HG03280 (cell line): ENCODE results near the gene NFAT5.

Experiments used
- ATAC-seq: cut with Tn5 transposase; IDR thresholded peaks from one replicate; pipeline ENCODE4 v1.9.1; 2021; ENCODE audit warnings: mild to moderate bottlenecking, moderate library complexity; ENCODE audit not compliant: unreplicated experiment

The NFAT5 gene

GRCh38 chr16:69590590-69590989 is 24.8 kb downstream of the NFAT5 start:
- ATAC-seq = no peak

DNA sequence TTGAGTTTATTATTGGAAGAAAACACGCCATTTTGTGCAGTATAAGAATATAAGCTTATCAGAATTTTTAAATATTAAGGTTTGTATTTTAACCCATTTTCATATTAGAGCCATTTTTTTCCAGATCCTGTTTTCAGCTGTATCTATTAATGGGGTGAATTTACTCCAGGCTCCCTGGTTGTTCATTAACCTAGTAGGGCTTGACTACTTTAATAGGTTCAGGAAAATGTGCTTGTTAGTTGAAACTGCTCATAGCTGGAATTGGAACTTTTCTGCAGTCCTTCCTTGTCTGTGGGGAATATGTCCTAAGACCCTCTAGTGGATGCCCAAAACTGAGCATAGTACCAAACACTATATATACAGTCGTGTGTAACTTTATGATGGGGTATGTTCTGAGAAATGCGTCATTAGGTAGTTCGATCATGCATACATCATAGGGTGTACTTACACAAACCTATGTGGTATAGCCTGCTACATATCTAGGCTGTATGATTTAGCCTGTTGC is 28.0 kb downstream of the NFAT5 start:
- ATAC-seq = no peak

DNA sequence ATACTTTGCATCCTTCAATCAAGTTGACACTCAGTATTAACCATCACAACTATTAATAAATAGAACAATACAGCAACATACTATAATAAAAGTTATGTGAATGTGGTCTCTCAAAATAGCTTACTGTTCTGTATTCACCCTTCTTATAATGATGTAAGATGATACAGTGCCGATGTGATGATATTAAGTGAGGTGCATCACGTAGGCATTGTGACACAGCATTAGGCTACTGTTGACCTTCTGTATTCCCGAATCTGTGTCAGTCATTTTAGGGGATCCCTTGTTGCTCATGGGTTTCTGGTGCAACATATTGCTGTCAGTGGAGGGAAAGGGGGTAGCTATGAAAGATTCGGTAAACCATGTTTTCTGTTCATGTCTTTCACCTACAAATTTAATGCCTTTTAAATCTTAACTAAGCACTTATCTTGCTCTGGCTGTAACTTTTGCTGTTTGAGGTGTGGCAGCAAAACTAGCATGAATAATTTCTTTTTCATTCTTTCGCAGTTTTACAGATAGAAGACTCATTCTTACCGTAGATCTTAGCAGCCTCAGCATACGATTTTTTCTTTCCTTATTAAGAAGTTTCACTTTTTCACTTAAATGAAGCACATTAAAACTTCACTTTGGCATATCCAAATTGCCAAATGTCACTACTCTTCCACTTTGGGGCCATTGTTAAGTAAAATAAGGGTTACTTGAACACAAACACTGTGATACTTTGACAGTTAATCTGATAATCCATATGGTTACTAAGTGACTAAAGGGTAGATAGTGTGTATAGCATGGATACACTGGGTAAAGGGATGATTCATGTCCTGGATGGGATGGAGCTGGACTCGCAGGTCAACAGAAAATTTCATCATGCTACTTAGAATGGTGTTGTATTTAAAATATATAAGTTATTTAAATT is 29.6 kb downstream of the NFAT5 start:
- ATAC-seq = no peak

- ATAC-seq = no peak
Observed at GRCh38 chr16:69596801-69597200, 31.0 kb downstream of the NFAT5 start.

GRCh38 chr16:69598045-69598444 is 32.3 kb downstream of the NFAT5 start:
- no peak for ATAC-seq

DNA sequence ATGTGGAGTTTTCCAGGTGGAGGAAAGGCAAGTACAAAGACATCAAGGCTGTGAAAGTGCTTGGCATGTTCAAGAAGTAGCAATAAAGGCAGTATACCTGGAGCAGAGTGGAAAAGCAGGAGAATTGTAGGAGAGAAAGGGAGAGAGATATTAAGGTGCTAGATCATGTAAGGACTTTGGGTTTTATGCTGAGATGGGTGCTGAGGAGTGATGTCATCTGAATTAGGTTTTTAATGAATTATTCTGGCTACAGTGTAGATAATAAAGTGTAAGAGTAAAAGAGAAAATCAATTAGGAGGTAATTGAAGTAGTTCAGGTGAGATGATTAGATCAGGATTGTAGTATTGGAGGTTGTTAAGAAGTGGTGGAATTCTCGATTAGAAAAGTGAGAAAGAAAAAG is 34.0 kb downstream of the NFAT5 start:
- no peak for ATAC-seq

DNA sequence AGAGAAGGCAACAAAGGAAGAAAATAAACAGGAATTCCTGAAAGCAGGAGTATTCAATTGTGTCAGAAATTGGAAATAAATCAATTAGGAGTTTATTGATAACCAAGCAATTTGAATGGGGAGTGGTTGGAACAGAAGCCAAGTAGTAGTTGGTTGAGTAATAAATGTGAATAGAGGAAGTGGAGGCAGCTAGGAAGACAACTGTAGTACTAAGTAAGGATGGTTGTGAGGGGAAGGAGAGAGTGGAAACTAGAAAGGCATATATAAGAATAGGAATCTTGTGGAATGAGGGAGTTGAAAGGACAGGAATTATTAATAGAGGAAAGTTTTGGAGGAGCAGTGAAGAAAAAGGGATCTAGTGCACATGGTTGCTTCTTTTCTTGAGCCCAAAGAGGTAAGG is 34.4 kb downstream of the NFAT5 start:
- ATAC-seq = no peak

- no peak for ATAC-seq
Observed at GRCh38 chr16:69601250-69601649, 35.5 kb downstream of the NFAT5 start.

DNA sequence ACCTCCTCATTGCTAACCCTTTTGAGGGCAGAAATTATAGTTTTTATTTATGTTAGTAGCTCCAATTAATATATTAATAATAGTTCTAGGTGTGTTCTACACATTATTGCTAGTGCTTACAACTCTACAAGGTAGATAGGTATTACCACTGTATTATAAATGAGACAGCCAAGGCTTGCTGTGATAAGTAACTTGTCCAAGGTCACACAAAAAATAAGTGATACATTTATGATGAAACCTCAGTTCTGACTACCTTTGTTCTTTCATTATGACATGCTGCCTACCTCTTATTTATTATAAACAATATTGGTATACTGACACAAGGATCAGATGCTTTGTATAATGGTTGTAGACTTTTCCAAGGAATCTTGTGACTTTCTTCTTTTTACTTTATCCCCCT is 41.2 kb downstream of the NFAT5 start:
- ATAC-seq = no peak

GRCh38 chr16:69607674-69608073 is 41.9 kb downstream of the NFAT5 start:
- no peak for ATAC-seq

GRCh38 chr16:69610356-69610755 is 44.6 kb downstream of the NFAT5 start:
- no peak for ATAC-seq

GRCh38 chr16:69611103-69611640 is 45.4 kb downstream of the NFAT5 start:
- ATAC-seq = no peak

GRCh38 chr16:69613378-69614154 is 47.8 kb downstream of the NFAT5 start:
- ATAC-seq = no peak

DNA sequence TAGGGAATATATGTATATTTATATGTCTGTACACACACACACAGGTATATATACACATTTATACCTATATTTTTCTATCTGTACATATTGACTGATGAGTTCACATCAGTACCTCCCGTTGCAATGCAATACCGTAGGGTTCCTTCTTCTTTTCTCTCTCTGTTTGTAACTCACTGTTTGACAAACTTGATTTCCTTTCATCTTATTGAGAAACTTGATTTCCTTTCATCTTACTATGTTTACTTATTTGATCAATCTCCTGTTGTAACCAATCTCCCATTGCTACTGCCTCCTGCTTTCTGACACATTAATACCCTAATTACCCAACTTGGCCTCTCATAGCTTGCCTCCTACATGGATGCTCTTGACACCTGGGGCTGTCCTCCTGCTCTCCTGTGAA is 49.8 kb downstream of the NFAT5 start:
- no peak for ATAC-seq

GRCh38 chr16:69616082-69616481 is 50.3 kb downstream of the NFAT5 start:
- ATAC-seq = no peak

DNA sequence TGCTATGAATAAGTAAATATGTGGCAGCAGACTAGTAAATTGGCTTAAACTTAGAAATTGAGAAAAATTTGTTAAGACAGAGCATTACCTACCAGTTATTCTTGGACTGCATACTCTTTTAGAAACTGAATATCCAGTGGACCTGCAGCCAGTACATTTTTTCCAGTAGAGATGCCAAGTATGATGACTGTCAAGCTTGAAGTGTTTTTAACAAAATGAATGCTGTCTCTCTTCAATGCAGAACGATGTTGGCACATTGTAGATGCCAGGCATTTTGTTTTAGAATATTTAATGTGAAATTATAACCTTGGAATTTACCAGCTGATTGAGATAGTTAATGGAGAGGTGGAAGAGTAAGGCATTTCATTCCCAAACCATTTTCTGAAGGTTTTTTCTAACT is 52.5 kb downstream of the NFAT5 start:
- no peak for ATAC-seq

GRCh38 chr16:69618721-69619120 is 53.0 kb downstream of the NFAT5 start:
- no peak for ATAC-seq

- ATAC-seq = no peak
Observed at GRCh38 chr16:69619514-69619913, 53.7 kb downstream of the NFAT5 start.

DNA sequence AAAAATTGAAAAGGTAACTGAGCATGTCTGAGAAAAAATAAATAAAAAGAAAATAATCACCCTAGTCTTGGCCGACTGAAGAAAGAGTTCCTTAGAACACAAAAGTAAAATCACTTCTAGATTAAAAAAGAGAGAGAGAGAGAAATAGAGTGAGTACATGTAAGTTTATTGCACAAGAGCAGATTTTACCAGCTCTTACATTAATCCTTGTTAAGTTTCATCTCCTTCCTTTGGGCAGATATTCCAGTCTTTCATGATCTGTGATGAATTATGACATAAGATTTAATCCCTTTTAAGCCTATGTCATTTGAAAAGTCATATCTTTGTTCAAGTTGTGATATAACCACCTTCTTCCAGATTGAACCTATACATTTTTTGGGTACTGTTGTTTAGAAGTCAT is 54.8 kb downstream of the NFAT5 start:
- ATAC-seq = no peak

- no peak for ATAC-seq
Observed at GRCh38 chr16:69621225-69621624, 55.5 kb downstream of the NFAT5 start.

GRCh38 chr16:69626256-69626655 is 60.5 kb downstream of the NFAT5 start:
- no peak for ATAC-seq

- no peak for ATAC-seq
Observed at GRCh38 chr16:69632828-69633227, 67.1 kb downstream of the NFAT5 start.
